GM12891 (cell line): ENCODE measurements around the gene PHF14.

ENCODE experiments used
- POLR2A ChIP-seq: IDR thresholded peaks from 2 replicates; pipeline ENCODE4 v1.6.1; 2011; ENCODE audit warnings: low read depth, low read length, control low read depth
- POLR2AphosphoS5 ChIP-seq: IDR thresholded peaks from 2 replicates; pipeline ENCODE4 v1.6.1; 2011; ENCODE audit warnings: low read depth, low read length, control low read depth
- POU2F2 ChIP-seq: IDR thresholded peaks from 2 replicates; pipeline ENCODE4 v1.6.1; 2011; ENCODE audit warnings: low read depth, mild to moderate bottlenecking, control low read depth, low read length, moderate library complexity
- SPI1 ChIP-seq: IDR thresholded peaks from 2 replicates; pipeline ENCODE4 v1.6.1; 2011; ENCODE audit warnings: low read depth, low read length, control low read depth
- TAF1 ChIP-seq: IDR thresholded peaks from 2 replicates; pipeline ENCODE4 v1.6.1; 2011; ENCODE audit warnings: low read depth, low read length, control low read depth

DNA sequence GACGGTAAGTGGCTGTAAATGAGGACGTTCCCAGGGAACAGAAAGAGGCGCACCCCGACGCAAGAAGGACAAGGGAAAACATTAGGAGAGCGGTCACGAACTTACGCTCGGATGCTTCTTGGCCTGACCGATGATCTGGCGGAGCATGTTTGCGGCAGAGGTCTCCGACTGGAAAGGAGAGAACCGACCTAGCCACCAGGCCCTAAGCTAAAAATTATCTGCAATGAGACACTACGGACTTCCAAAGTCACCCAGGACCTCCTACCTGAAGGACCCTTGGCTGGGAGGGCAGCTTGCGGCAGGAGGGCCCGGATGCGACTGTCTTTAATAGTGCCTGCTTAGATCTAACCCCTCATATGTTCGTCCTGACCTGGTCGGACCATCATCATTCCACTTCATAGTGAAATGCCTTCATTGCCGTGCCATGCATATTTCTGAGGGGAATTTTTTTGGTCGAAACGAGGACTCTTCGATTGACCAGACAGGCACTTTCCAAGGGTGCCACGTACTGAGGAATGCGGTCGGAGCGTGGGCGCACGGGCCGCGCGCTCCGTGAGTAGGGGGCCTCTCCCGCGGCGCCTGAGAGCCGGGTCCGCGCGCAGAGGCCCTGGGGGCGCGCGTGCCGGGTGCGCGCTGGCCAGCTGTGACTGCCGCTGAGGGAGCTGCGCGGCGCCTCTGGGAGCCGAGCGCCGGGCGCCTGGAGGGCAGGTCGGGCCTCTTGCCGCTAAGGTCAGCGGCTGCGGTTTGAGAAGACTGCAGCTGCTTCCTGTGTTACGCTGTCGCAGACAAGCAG, 33.6 kb upstream of the PHF14 start:
- TF ChIP-seq POLR2A (peak; percentile 99), POU2F2 (peak; percentile 57), POLR2AphosphoS5 (peak; percentile 99), TAF1 (peak; percentile 95), SPI1 (no peak)
